ENCODE data around the gene ME2.
"Not testable (repeated sequence)": the region's sequence is repeated elsewhere in the genome, so short reads cannot be mapped to it uniquely, and the experiment has no call there.

Gene ME2

DNA sequence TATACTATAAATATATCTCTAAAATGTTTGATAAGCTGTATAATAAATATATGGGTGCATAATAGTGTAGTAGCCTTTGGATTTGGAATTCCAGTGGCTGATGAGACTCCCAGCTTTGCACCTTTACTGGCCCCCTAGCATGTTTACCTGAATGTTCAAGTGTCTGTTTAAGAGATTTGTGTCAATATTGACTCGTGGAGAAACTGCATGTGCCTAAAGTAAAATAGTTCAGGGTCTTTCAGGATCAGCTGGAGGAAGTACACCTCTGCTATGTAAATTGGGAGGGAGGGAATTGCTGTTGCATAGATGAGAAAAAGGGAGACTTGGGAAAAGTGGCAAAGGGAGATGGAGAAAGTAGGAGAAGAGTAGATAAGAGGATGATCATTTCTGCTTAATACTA is 23.9 kb downstream of the ME2 start:
- no peak for DNase-seq (ENCODE audit: low read depth, low spot score)

DNA sequence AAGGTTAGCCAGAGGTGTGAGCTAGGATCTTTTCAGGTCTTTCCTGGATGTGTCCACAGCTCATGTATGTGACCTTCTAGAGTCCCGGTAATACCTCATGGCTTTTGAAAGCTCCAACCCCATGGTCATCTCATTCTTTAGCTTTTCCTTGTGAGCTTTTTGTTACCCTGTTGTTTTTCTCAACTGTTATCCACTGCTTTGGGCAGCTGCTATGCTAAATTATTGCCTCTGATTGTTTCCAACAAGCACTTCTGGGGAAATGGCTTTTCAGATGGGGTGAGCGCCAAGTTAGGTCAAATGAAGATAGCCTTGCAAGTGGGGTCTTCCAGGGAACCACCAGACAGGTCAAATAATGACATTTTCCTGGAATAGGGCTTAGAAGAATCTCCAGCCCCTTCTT is 27.9 kb downstream of the ME2 start:
- DNase-seq (ENCODE audit: low read depth, low spot score): no peak
- H3K4me3 ChIP-seq (ENCODE audit: low read length): no peak overlapping the region

More for the DNA sequence above, 23.9 kb downstream of the ME2 start:
- H3K4me3 ChIP-seq (ENCODE audit: low read length): no peak overlapping the region

DNA sequence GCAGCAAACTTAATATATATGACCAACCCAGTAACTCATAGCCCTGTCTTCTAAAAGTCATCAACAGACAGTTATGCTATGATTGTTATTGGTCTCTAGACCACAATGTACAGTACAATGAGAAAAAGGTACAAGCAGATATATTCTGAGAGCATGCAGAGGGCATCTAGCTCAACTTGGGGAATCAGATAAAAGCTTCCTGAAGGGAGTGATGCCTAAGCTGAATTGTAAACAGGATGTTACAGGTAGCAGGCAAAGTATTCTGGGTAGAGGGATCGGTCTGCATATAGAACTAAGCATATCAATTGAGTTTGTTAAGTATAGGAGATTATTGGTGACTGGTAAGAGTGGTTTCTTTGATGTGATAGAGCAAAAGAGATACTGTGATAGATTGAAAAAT is 30.3 kb downstream of the ME2 start:
- H3K4me3 ChIP-seq (ENCODE audit: low read length): no peak overlapping the region
- DNase-seq (ENCODE audit: low read depth, low spot score): no peak

DNA sequence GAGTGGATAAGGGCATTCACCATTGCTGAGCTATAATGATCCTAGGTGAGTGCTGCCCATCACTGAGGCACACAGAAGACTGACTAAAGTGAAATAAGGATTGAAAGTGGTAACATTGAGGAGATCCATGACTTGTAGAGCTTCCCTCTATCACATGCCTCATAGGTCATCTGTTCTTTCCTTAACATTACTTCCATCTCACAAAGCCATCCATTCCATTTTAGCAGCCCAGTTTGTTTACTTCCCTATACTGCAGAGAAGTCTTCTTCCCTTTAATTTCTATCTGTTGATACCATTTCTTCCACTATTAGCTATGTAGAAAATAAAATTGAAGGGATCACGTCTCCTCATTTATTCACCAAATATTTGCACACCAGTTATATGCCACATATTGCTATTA is 32.1 kb downstream of the ME2 start:
- no peak for DNase-seq (ENCODE audit: low read depth, low spot score)

DNA sequence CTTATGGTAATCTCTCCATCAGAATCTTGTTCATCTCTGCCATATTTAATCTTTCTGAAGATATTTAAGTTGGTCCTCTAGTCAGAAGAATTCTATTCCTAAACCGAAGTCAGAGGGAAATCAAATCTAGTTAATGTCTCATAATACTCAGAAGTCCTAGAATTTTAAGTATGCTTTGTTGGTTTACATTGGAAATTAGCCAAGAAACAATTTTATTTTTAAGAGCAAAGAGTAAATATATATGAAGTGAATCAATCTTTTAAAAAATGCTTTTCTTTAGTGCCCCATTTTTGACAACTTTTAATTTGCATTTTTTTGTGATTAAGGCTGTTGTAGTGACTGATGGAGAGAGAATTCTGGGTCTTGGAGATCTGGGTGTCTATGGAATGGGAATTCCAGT is 38.1 kb downstream of the ME2 start:
- no peak for DNase-seq (ENCODE audit: low read depth, low spot score)

More for the DNA sequence above, 32.1 kb downstream of the ME2 start:
- H3K4me3 ChIP-seq (ENCODE audit: low read length): no peak overlapping the region

DNA sequence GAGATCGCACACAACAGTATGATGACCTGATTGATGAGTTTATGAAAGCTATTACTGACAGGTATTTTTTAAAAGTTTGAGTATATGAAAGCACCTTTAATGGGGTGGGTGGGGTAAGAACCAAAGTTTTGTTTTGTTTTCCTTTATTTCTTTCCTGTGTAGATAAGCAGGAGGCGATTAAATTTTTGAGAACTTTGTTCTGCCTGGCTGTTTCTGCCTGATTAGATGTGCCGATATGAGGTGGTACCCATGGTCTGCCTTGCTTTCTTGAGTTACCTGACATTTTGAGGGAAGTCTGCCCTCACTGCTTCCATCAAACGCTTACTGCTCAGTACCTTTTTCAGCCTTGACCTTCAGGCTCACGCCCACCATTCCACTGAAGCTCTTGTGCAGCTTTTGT is 39.2 kb downstream of the ME2 start:
- DNase-seq (ENCODE audit: low read depth, low spot score): no peak
- H3K4me3 ChIP-seq (ENCODE audit: low read length): no peak overlapping the region

More for the DNA sequence above, 38.1 kb downstream of the ME2 start:
- H3K4me3 ChIP-seq (ENCODE audit: low read length): no peak overlapping the region

DNA sequence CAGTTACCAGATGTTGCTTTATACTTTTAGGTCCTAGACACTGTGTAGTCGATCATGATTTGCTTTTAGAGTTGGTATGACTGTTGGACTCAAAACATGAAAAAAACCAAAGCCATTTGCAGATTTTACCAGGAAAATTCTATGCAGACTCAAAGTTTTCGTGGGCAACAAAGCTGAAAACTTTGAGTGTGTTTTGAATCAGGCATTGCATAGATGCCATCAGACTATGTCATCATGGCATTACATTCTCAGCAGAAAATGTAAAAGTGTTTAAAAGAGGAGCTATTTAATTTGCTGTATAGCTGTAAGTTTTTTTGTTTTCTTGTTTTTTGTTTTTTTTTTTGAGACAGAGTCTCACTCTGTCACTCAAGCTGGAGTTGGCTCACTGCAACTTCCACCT is 45.5 kb downstream of the ME2 start:
- no peak for DNase-seq (ENCODE audit: low read depth, low spot score)
- H3K4me3 ChIP-seq (ENCODE audit: low read length): no peak overlapping the region

DNA sequence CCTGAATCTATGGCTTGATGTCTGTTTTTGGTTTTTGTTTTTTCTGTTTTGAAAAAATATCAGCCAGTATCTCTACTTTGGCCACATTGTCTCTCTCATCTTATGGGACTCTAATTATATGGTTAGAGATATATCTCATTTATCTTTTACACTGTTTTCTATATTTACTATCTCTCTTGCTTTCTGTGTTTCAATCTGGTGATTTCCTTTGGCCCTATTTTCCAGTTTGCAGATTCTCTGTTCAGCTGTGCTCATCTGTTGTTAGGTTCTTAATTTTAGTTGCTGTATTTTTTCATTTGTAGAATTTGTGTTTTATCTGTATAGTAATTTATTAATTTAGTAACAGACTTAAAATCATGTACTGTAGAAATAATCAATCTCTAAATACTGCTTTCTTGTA is 47.6 kb downstream of the ME2 start:
- H3K4me3 ChIP-seq (ENCODE audit: low read length): no peak overlapping the region
- DNase-seq (ENCODE audit: low read depth, low spot score): no peak

DNA sequence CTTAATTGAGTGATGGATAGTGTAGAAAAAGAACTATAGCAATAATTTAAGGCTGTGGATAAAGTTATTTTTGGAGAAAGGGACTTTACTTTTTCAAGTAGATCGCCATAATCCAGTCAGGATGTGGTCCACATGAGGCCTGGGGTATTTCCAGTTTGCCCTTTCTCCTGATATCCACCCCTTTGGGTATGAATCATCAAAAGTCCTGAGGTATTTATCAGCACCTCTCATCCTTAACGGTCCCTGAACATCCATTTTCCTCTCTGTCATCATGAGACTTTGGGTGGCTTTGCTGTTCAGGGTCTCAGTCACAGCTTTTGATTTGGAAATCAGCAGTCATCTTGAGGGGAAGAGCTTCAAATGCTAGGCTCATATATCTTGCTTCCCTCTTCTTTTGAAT is 49.6 kb downstream of the ME2 start:
- no peak overlapping the region for H3K4me3 ChIP-seq (ENCODE audit: low read length)
- DNase-seq (ENCODE audit: low read depth, low spot score): no peak

DNA sequence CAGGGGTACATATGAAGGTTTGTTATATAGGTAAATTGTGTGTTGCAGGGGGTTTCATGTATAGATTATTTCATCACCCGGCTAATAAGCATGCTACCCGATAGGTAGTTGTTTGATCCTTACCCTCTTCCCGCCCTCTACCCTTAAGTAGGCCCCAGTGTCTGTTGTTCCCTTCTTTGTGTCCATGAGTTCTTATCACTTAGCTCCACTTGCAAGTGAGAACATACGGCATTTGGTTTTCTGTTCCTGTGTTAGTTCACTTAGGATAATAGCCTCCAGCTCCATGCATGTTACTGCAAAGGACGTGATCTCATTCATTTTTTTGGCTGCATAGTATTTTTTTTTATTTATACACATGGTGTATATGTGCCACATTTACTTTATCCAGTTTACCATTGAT is 54.8 kb downstream of the ME2 start:
- no peak overlapping the region for H3K4me3 ChIP-seq (ENCODE audit: low read length)
- DNase-seq (ENCODE audit: low read depth, low spot score): no peak

DNA sequence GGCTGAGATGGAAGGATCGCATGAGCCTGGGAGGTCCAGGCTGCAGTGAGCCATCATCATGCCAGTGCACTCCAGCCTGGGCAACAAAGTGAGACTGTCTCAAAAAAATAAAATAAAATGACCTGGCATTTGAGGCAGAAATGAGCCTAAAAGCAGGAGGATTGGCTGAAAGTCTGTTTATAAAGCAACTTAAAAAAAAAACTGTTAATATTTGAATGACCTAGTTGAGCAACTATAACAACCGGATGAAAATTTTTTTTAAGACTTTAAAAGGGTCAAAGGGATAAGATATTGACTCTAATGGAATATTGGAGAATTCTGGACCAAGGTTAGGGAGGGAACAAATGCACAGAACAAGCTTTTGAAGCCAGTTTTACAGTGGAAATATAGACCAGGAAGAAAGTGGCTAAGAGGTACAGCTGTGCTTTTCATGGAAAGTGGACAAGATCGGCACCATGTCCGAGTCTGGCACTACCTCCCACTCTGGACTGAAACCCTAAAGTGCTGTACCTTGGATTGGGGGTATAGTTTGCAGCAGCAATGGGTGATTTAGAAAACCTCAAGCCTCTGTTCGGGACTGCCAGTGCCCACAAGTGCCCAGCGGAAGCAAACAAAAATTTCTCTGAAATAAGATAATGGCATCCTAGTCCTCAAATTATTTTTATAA is 55.8 kb downstream of the ME2 start:
- no peak for DNase-seq (ENCODE audit: low read depth, low spot score)
- no peak overlapping the region for H3K4me3 ChIP-seq (ENCODE audit: low read length)

DNA sequence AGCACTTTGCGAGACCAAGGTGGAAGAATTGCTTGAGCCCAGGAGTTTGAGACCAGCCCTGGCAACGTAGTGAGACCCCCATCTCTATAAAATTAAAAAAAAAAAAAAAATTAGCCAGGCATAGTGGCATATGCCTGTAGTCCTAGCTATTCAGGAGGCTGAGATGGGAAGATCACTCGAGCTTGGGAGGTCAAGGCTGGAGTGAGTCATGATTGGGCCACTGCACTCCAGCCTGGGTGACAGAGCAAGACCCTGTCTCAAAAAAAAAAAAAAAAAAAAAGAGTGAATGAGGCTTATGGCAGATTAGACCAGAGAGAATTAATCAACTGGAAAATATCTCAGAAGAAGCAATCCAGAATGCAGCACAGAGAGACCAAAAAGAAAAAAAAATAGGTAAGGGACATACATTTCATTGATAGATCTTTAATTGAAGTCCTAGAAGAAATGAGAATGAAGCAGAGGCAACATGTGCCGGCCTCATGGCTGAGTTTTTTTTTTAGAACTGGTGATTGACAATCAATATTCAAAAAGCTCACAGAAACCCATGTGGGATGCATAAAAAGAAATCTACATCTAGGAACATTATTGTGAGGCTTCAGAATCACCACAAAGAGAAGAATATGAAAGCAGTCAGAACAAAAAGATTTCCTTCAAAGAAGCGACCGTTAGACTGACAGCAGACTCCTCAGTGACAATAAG is 56.7 kb downstream of the ME2 start:
- no peak for DNase-seq (ENCODE audit: low read depth, low spot score)

DNA sequence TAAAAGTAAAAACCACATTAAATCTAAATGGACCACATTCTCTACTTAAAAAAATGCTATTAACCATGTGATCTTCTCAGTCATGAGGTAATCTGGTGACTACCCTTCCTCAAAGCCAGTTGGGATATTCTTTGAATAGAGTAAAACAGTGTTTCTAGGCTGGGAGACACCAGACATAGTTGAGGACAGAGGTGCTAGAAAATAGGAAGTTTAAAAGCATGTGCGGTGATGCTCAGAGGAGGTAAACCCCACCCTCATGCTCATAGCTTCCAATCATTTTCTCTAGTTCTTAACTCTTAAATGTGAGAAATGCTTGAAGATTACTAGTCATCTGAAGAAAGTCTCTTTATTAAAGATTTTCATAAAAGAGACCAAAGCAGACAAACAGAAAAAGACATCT is 58.3 kb downstream of the ME2 start:
- H3K4me3 ChIP-seq (ENCODE audit: low read length): no peak overlapping the region
- no peak for DNase-seq (ENCODE audit: low read depth, low spot score)

More for the DNA sequence above, 56.7 kb downstream of the ME2 start:
- no peak overlapping the region for H3K4me3 ChIP-seq (ENCODE audit: low read length)

DNA sequence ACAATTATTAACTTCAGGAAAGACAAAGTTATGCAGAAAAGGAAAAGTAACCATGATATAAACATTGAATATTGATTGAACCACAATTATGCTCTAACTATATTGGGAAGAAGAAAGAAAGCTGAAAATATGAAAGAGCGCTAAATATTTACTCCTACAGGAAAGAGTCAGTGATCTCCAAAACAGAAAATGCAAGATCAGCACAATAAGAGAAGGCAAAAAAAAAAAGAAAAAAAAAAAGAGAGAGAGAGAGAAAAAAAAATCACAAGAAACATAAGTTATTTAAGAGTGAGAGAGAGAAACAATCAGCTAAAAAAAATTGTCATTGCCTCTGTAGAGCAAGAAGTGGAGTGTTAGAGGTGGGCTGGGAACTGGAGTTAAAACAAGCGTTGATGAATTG is 60.0 kb downstream of the ME2 start:
- no peak overlapping the region for H3K4me3 ChIP-seq (ENCODE audit: low read length)
- no peak for DNase-seq (ENCODE audit: low read depth, low spot score)

DNA sequence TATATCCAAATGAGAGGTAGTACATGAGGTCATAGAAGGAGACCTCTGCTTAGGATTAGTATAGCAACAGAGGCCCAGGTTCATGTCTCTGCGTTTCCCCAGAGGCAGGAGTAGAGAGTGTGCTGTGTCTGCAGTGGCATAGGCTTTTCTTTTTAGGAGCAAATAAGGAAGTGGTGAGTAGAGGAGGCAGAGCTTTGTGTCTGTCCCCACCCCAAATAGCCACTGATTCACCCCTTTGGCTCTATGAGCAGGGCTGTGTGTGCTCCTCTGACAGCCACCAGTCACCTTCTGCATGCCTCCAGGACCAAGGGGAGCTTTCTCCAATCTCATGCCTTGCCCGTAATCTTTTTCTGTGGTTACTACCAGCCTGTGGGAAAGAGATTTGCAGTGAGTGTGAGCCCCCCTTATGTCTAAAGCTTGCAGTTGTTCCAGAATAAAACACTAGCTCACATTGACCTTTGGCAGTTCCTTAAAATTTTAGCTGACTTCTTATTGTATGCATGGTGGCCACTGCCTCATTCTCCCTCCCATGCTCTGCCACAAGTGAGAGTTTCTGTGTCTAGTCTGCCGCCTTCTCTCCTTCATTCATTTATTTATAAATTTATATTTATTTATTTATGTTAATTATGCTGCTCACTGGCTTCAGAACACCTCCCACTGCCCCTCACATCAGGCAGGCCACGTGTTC is 65.5 kb downstream of the ME2 start:
- no peak overlapping the region for H3K4me3 ChIP-seq (ENCODE audit: low read length)
- DNase-seq (ENCODE audit: low read depth, low spot score): no peak

DNA sequence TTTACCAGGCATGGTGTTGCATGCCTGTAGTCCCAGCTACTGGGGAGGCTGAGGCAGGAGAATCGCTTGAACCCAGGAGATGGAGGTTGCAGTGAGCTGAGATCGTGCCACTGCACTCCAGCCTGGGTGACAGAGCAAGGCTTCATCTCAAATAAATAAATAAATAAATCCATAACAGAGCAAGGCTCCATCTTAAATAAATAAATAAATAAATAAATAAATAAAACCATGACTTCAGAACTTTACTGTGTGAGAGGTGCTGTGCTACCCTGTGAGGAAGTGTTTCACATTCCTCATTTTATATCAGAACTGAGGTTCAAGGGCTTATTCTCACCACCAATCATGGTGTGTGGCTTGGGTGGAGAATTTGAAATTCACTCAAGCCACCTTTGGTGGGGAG is 67.0 kb downstream of the ME2 start:
- H3K4me3 ChIP-seq (ENCODE audit: low read length); DNase-seq (ENCODE audit: low read depth, low spot score): not testable (repeated sequence)

DNA sequence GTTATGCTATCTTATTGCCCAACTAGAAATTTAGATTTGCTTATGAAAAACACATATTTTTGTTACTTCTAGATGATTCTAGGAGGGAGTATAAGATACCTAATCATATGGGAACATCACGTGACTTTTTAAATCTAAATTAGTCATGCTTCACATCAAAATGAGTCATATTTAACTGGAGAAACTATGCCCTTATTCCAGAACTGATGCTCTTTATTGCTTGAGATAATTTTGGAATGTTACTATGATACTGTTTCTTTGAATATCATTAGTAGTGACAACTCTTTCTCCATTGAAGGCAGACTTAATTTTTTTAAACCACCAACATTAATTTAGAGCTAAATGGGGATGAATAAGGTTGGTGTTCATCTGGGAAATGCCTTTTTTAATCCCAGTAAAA is 69.0 kb downstream of the ME2 start:
- DNase-seq (ENCODE audit: low read depth, low spot score): no peak
- no peak overlapping the region for H3K4me3 ChIP-seq (ENCODE audit: low read length)

DNA sequence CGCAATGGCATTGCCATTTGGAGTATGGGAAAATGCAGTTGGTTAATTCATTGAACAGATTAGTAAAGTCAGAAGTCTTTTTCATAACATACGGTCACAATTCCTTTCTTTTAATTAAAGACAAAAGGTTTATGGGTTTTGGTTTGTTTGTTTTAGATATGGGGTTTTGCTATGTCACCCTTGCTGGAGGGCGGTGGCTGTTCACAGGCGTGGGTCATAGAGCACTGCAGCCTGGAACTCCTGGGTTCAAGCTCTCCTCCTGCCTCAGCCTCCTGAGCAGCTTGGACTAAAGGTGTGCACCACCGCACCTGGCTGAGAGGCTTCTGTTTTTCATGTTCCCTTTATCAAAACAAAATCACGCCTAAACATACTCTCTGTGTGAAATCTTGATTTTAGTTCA is 70.3 kb downstream of the ME2 start:
- H3K4me3 ChIP-seq (ENCODE audit: low read length): no peak overlapping the region
- no peak for DNase-seq (ENCODE audit: low read depth, low spot score)

DNA sequence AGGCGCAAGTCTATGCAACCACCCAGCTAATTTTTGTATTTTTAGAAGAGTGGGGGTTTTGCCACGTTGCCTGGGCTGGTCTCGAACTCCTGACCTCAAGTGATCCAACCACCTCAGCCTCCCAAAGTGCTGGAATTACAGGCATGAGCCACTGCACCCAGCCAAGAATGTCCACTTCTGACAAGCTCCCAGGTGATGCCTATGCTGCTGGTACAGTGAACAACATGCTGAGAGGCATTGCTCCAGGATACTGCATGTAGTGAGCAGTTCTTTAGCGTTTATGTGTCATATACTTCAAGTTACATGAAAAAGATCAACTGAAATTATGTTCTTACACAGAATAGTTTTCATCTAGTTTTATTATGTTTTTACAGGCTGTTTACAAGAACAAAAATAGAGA is 71.7 kb downstream of the ME2 start:
- DNase-seq (ENCODE audit: low read depth, low spot score): no peak
- no peak overlapping the region for H3K4me3 ChIP-seq (ENCODE audit: low read length)

DNA sequence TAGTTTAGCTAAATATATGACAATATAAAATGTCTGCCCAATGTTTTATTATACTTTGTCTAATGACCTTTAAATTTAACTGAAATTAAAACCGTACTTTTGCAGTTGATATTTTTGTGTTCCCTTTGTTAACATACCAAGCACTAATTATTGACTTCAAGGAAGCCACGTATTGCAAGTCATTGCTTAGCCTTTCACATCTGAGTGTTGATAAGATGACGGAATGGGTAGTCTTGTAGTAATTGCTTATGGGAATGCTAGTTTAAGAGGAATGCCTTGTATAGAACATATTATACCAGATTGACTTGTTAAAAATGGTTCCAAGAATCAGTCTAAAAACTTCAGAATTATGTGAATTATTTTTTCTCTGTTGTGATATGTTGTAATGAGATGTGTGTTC is 74.9 kb downstream of the ME2 start:
- H3K4me3 ChIP-seq (ENCODE audit: low read length): no peak overlapping the region
- no peak for DNase-seq (ENCODE audit: low read depth, low spot score)

DNA sequence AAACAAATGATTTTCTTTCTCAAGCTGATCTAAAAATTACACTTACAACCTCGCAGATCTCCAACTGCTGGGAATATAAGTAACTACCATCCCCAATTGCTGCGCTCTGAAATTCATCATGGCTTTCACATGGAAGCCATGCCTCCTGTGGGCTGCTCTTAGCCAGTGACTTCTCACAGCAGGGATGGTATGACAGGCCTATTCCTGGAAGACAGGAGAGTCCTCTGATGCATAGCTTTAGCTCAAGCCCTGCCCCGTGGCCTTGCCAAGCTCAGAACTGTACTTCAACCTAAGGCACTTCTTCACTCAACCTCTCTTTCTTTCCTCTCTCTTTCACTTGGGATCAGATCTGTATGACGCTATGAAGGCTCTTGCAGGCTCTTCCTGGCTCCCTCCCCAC is 76.3 kb downstream of the ME2 start:
- no peak for DNase-seq (ENCODE audit: low read depth, low spot score)
- H3K4me3 ChIP-seq (ENCODE audit: low read length): no peak overlapping the region

Data from Jurkat, Clone E6-1 (cell line).